ENCODE data around the gene CLEC17A. TPM values are rescaled to one million over a fixed set of nuclear protein-coding genes. Genes with fewer than 3 reads are reported as not detected.

The CLEC17A gene
- not detected in 2 replicates for total RNA-seq

GRCh38 chr19:14582894-14583340, at the start of gene CLEC17A:
Gene CLEC17A, plus strand, starts transcription at chr19:14583084. Its CDS starts 77 bp downstream, at chr19:14583161.

GRCh38 chr19:14571695-14572490, 11.0 kb upstream of the CLEC17A start, which contains the start of gene NDUFB7:
Gene NDUFB7, minus strand, starts transcription at chr19:14572066. Its CDS starts 66 bp downstream, at chr19:14572000.

Other genes starting within 250 kb of the CLEC17A start
- gene ADGRE5, start 201.6 kb upstream of the CLEC17A start, total RNA-seq, result 6.5 and 6.6 TPM in 2 replicates
- 45.8 and 62.7 TPM in 2 replicates for gene DDX39A, start 163.7 kb upstream of the CLEC17A start, total RNA-seq
- gene PKN1, start 149.8 kb upstream of the CLEC17A start, total RNA-seq, result 45.2 and 49.9 TPM in 2 replicates
- gene PTGER1, start 107.7 kb upstream of the CLEC17A start, total RNA-seq, result 0.96 and 2.6 TPM in 2 replicates
- 275 and 499 TPM in 2 replicates for gene GIPC1, start 87.0 kb upstream of the CLEC17A start, total RNA-seq
- gene DNAJB1, start 64.7 kb upstream of the CLEC17A start, total RNA-seq, result 77.4 and 100 TPM in 2 replicates
- gene TECR, start 53.5 kb upstream of the CLEC17A start, total RNA-seq, result 26.0 and 27.7 TPM in 2 replicates
- 250 and 364 TPM in 2 replicates for gene NDUFB7, start 11.0 kb upstream of the CLEC17A start, total RNA-seq
- gene ADGRE3, start 91.8 kb downstream of the CLEC17A start, total RNA-seq, result not detected in 2 replicates
- 4.5 and 6.7 TPM in 2 replicates for gene ZNF333, start 107.0 kb downstream of the CLEC17A start, total RNA-seq
- gene ADGRE2, start 195.5 kb downstream of the CLEC17A start, total RNA-seq, result 0.21 and 0.48 TPM in 2 replicates

Data from tracheal epithelial cell (primary cell).